Measurements from ENCODE around the gene MDM2. TPM values are rescaled to one million over a fixed set of nuclear protein-coding genes. Genes with fewer than 3 reads are reported as not detected.
A peak's percentile ranks its signal among the peaks of the same experiment; 100 is the strongest.

Gene MDM2
- polyA plus RNA-seq, 1 of the 3 experiments (the other 2 are of a cell fraction) = 21.5 TPM

GRCh38 chr12:68851592-68852306 lies 43.8 kb downstream of the MDM2 start:
- no peak overlapping the region for H3K4me3 ChIP-seq (ENCODE audit: low read depth in 2 of 2, low read length in 1 of 2)
- H3F3A ChIP-seq (replicated peaks; ENCODE audit: insufficient read depth) = peaks cover 43% of the 10 kb centered on the region
- no peaks in the 10 kb centered on the region for H3K27me3 ChIP-seq (ENCODE audit: insufficient read depth)
- H2AFZ ChIP-seq (ENCODE audit: low read depth) = no peak overlapping the region
- 90% methylated on average over 2 of the region's 2 CpGs for WGBS (ENCODE audit: low lambda C conversion rate)
- H3K4me1 ChIP-seq (ENCODE audit: control insufficient read depth in 1 of 2, insufficient read depth in 2 of 2, low read depth in 1 of 2, low read length in 1 of 2) = peaks cover 0 to 2% of the 10 kb centered on the region in 2 experiments; a peak in 2 of 4 replicates
- no peak overlapping the region for H3K27ac ChIP-seq (ENCODE audit: low read depth in 2 of 2, low read length in 1 of 2)
- H4K20me1 ChIP-seq (ENCODE audit: insufficient read depth) = no peaks in the 10 kb centered on the region; the same call in 1 of the 2 replicates
- no peak for DNase-seq
- H3K4me2 ChIP-seq = no peak overlapping the region
- no peaks in the 10 kb centered on the region for H3K9me2 ChIP-seq
- no peaks in the 10 kb centered on the region for H3K9me3 ChIP-seq
- no peaks in the 10 kb centered on the region for H3K79me2 ChIP-seq (ENCODE audit: insufficient read depth)
- TF ChIP-seq NFIC (IDR thresholded peaks at IDR 0.05; ENCODE audit: borderline replicate concordance) (no peak), FOSL2 (IDR thresholded peaks at IDR 0.05; ENCODE audit: borderline replicate concordance, low read depth) (0 out of 2 replicates have a peak, but pooled peaks have one; percentile 1)
- ChIA-PET POLR2A (no interaction called here), CTCF (no interaction called here)
- H3K36me3 ChIP-seq (replicated peaks in 1 of 2; ENCODE audit: control insufficient read depth in 1 of 2, insufficient read depth in 2 of 2, low read length in 1 of 2) = no peaks in the 10 kb centered on the region
- H3K9ac ChIP-seq = no peak overlapping the region

GRCh38 chr12:68853396-68854077 lies 45.6 kb downstream of the MDM2 start:
- Histone ChIP-seq H3K4me3 (ENCODE audit: low read depth in 2 of 2, low read length in 1 of 2) (no peak overlapping the region), H3K9ac (no peak overlapping the region), H3K27ac (ENCODE audit: low read depth in 2 of 2, low read length in 1 of 2) (no peak overlapping the region), H2AFZ (ENCODE audit: low read depth) (no peak overlapping the region), H3K4me2 (no peak overlapping the region), H3K4me1 (ENCODE audit: control insufficient read depth in 1 of 2, insufficient read depth in 2 of 2, low read depth in 1 of 2, low read length in 1 of 2) (peaks cover 0 to 2% of the 10 kb centered on the region in 2 experiments; a peak in 2 of 4 replicates), H4K20me1 (ENCODE audit: insufficient read depth) (no peaks in the 10 kb centered on the region; the same call in 1 of the 2 replicates), H3K27me3 (ENCODE audit: insufficient read depth) (no peaks in the 10 kb centered on the region), H3K79me2 (ENCODE audit: insufficient read depth) (no peaks in the 10 kb centered on the region), H3K9me2 (no peaks in the 10 kb centered on the region), H3K9me3 (no peaks in the 10 kb centered on the region), H3K36me3 (replicated peaks in 1 of 2; ENCODE audit: control insufficient read depth in 1 of 2, insufficient read depth in 2 of 2, low read length in 1 of 2) (no peaks in the 10 kb centered on the region), H3F3A (replicated peaks; ENCODE audit: insufficient read depth) (peaks cover 39% of the 10 kb centered on the region)
- TF ChIP-seq SMC3 (IDR thresholded peaks at IDR 0.05; ENCODE audit: low read depth, low read length) (no peak), POLR2AphosphoS5 (IDR thresholded peaks at IDR 0.05; ENCODE audit: low read depth, low read length) (no peak), FOSL2 (IDR thresholded peaks at IDR 0.05; ENCODE audit: borderline replicate concordance, low read depth) (no peak), IRF3 (IDR thresholded peaks at IDR 0.05; ENCODE audit: low read depth, low read length) (no peak), SIN3A (IDR thresholded peaks at IDR 0.05; ENCODE audit: borderline replicate concordance, low read depth, low read length) (no peak), ELF1 (IDR thresholded peaks at IDR 0.05) (no peak)
- 81% methylated on average over 3 of the region's 3 CpGs for WGBS (ENCODE audit: low lambda C conversion rate)
- CTCF ChIA-PET = no interaction called here
- POLR2A ChIA-PET = no interaction called here
- no peak for DNase-seq

GRCh38 chr12:68854078-68854468 lies 46.1 kb downstream of the MDM2 start:
- POLR2A ChIA-PET = no interaction called here
- peaks cover 36% of the 10 kb centered on the region for H3F3A ChIP-seq (replicated peaks; ENCODE audit: insufficient read depth)
- no peak overlapping the region for H3K4me3 ChIP-seq (ENCODE audit: low read depth in 2 of 2, low read length in 1 of 2)
- no peaks in the 10 kb centered on the region; the same call in 1 of the 2 replicates for H4K20me1 ChIP-seq (ENCODE audit: insufficient read depth)
- H3K27me3 ChIP-seq (ENCODE audit: insufficient read depth) = no peaks in the 10 kb centered on the region
- CTCF ChIA-PET = no interaction called here
- no peak for DNase-seq
- H3K36me3 ChIP-seq (replicated peaks in 1 of 2; ENCODE audit: control insufficient read depth in 1 of 2, insufficient read depth in 2 of 2, low read length in 1 of 2) = no peaks in the 10 kb centered on the region
- no peak overlapping the region for H3K4me2 ChIP-seq
- no peaks in the 10 kb centered on the region for H3K9me2 ChIP-seq
- no peak overlapping the region for H2AFZ ChIP-seq (ENCODE audit: low read depth)
- H3K27ac ChIP-seq (ENCODE audit: low read depth in 2 of 2, low read length in 1 of 2) = no peak overlapping the region
- H3K9me3 ChIP-seq = no peaks in the 10 kb centered on the region
- peaks cover 0 to 2% of the 10 kb centered on the region in 2 experiments; a peak in 2 of 4 replicates for H3K4me1 ChIP-seq (ENCODE audit: control insufficient read depth in 1 of 2, insufficient read depth in 2 of 2, low read depth in 1 of 2, low read length in 1 of 2)
- no peaks in the 10 kb centered on the region for H3K79me2 ChIP-seq (ENCODE audit: insufficient read depth)
- H3K9ac ChIP-seq = no peak overlapping the region
- WGBS (ENCODE audit: low lambda C conversion rate) = 76% methylated on average over 2 of the region's 2 CpGs
- TF ChIP-seq JUND (IDR thresholded peaks at IDR 0.05) = no peak
- no peak for TF ChIP-seq TEAD4 (IDR thresholded peaks at IDR 0.05; ENCODE audit: borderline replicate concordance, insufficient read depth)
- TF ChIP-seq FOSL2 (IDR thresholded peaks at IDR 0.05; ENCODE audit: borderline replicate concordance, low read depth) = no peak
- no peak for TF ChIP-seq RFX5 (IDR thresholded peaks at IDR 0.05; ENCODE audit: low read length)
- TF ChIP-seq TAF1 (IDR thresholded peaks at IDR 0.05; ENCODE audit: borderline replicate concordance, low read depth, low read length) = no peak
- no peak for TF ChIP-seq IRF3 (IDR thresholded peaks at IDR 0.05; ENCODE audit: low read depth, low read length)
- TF ChIP-seq GATA2 (CRISPR knock-in tag; IDR thresholded peaks at IDR 0.05) = no peak
- TF ChIP-seq EZH2phosphoT487 (IDR thresholded peaks at IDR 0.05; ENCODE audit: borderline replicate concordance, low read depth) = no peak
- no peak for TF ChIP-seq RCOR1 (IDR thresholded peaks at IDR 0.05; ENCODE audit: low read length)
- TF ChIP-seq CHD2 (IDR thresholded peaks at IDR 0.05; ENCODE audit: low read length, partially characterized antibody) = no peak
- no peak for TF ChIP-seq ZBTB33 (IDR thresholded peaks at IDR 0.05; ENCODE audit: borderline replicate concordance, low read depth)

Measured in SK-N-SH (cell line).